ENCODE data around the gene ZNF467.
A peak's percentile ranks its signal among the peaks of the same experiment; 100 is the strongest.

ZNF467 gene

DNA sequence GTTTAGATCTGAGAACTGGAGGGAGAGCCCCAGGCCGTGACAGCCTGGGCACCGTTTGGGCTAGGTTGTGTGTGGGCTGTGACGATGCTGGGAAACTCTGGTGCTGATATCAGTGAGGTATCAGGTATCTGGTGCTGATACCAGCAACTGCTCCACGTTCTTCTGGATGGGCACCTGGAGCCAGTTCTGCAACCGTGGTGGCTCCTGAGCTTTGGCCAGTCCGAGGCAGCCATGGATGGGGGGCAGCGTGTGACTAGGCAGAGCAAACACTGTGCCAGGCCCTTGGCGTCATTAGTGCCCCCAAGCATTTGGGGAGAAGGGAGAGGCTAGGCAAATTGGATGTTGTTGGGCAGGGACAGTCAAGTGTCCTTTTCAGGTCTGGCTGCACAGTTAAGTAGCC lies 57.9 kb downstream of the ZNF467 start:
- no peak for DNase-seq (ENCODE audit: low read depth in 3 of 3)

DNA sequence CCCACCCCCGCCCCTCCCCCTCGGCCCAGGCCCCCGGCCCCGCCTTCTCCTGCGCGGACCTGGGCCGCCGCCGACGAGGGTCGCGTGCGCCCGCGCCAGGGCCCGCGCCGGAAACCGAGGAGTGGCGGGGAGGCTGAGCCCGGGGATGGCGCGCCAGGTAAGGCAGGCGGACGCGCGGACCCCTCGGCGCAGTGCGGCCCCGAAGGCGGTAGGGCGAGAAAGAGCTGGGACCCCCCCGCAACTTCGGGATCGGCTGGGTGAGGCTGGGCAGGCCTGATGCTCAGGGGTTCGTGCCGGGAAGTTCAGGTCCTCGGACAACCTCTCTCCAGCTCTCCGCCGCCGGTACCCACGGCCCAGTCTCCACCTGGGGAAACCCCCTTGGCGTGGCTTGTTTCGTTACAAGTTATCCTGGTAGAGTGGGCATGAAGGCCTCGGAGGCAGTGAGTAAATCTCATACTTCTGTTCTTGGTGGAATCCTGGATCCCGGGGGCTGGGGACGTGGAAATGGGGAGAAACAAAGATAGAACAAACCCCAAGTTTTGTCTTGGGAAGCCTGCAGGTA lies 58.4 kb downstream of the ZNF467 start:
- peak in 2 of 3 experiments; percentile 23 to 28 for DNase-seq (ENCODE audit: low read depth in 3 of 3)

All from stimulated activated CD4-positive, alpha-beta T cell treated with anti-CD3 and anti-CD28 coated beads, TNF-alpha, amount 100 ng/mL, for 4 hours (primary cell).